ENCODE measurements around the gene SUN3.
"Not testable (repeated sequence)": the region's sequence is repeated elsewhere in the genome, so short reads cannot be mapped to it uniquely, and the experiment has no call there.

SUN3 gene

GRCh38 chr7:47999413-47999812 is 29.5 kb downstream of the SUN3 start:
- TF ChIP-seq CTCF (IDR thresholded peaks at IDR 0.05; ENCODE audit: unreplicated experiment in 3 of 3), result no peak
- H3K4me1 Mint-ChIP-seq, result no peaks in the 10 kb centered on the region
- H3K4me3 Mint-ChIP-seq, result no peak overlapping the region
- H3K9me3 Mint-ChIP-seq, result peaks cover 9% of the 10 kb centered on the region
- H3K27me3 Mint-ChIP-seq (ENCODE audit: low read depth), result no peaks in the 10 kb centered on the region
- no peak overlapping the region for H3K27ac Mint-ChIP-seq
- H3K36me3 Mint-ChIP-seq (ENCODE audit: low read depth), result no peaks in the 10 kb centered on the region

- no peak for TF ChIP-seq CTCF (IDR thresholded peaks at IDR 0.05; ENCODE audit: unreplicated experiment in 3 of 3)
- Mint-ChIP-seq H3K4me3 (peak overlapping the region; percentile 89 to 91 (median 90)), H3K27me3 (ENCODE audit: low read depth) (peaks cover 4% of the 10 kb centered on the region), H3K27ac (peak overlapping the region; percentile 88 to 92 (median 90)), H3K9me3 (no peaks in the 10 kb centered on the region), H3K36me3 (ENCODE audit: low read depth) (no peaks in the 10 kb centered on the region), H3K4me1 (peaks cover 18% of the 10 kb centered on the region)
Observed at GRCh38 chr7:47992446-47992845, 36.5 kb downstream of the SUN3 start.

- Mint-ChIP-seq H3K4me3 (peak overlapping the region; percentile 89 to 91 (median 90)), H3K27me3 (ENCODE audit: low read depth) (peaks cover 4% of the 10 kb centered on the region), H3K27ac (peak overlapping the region; percentile 88 to 92 (median 90)), H3K36me3 (ENCODE audit: low read depth) (no peaks in the 10 kb centered on the region), H3K4me1 (peaks cover 18% of the 10 kb centered on the region), H3K9me3 (no peaks in the 10 kb centered on the region)
- peak; percentile 49 to 60 (median 54) for TF ChIP-seq CTCF (IDR thresholded peaks at IDR 0.05; ENCODE audit: unreplicated experiment in 3 of 3)
Observed at GRCh38 chr7:47991741-47992311, 37.1 kb downstream of the SUN3 start.

GRCh38 chr7:47991270-47991669 is 37.6 kb downstream of the SUN3 start:
- Mint-ChIP-seq H3K4me1 (peaks cover 18% of the 10 kb centered on the region), H3K27me3 (ENCODE audit: low read depth) (peaks cover 4% of the 10 kb centered on the region), H3K9me3 (no peaks in the 10 kb centered on the region), H3K36me3 (ENCODE audit: low read depth) (no peaks in the 10 kb centered on the region), H3K4me3 (peak overlapping the region; percentile 89 to 91 (median 90)), H3K27ac (peak overlapping the region; percentile 88 to 92 (median 90))
- TF ChIP-seq CTCF (IDR thresholded peaks at IDR 0.05; ENCODE audit: unreplicated experiment in 3 of 3), result no peak

- Mint-ChIP-seq H3K27ac (peak overlapping the region in 2 of 3 experiments; percentile 72 to 96), H3K4me3 (peak overlapping the region in 2 of 3 experiments; percentile 18 to 19), H3K4me1 (peaks cover 18% of the 10 kb centered on the region), H3K27me3 (ENCODE audit: low read depth) (peaks cover 4% of the 10 kb centered on the region), H3K9me3 (no peaks in the 10 kb centered on the region), H3K36me3 (ENCODE audit: low read depth) (no peaks in the 10 kb centered on the region)
- TF ChIP-seq CTCF (IDR thresholded peaks at IDR 0.05; ENCODE audit: unreplicated experiment in 3 of 3), result no peak
Observed at GRCh38 chr7:47990592-47990991, 38.3 kb downstream of the SUN3 start.

GRCh38 chr7:47989607-47990400 is 39.1 kb downstream of the SUN3 start:
- peak overlapping the region; percentile 29 to 96 (median 72) for H3K27ac Mint-ChIP-seq
- H3K9me3 Mint-ChIP-seq; H3K36me3 Mint-ChIP-seq (ENCODE audit: low read depth); H3K27me3 Mint-ChIP-seq (ENCODE audit: low read depth); H3K4me3 Mint-ChIP-seq: not testable (repeated sequence)
- peaks cover 18% of the 10 kb centered on the region for H3K4me1 Mint-ChIP-seq

All from nephron (organoid).